Stimulated activated naive CD8-positive, alpha-beta T cell treated with anti-CD3 and anti-CD28 coated beads, Interleukin-15, Interleukin-2, amounts not matched to agents 100 ng/mL and 50 ng/mL, for 24 hours (primary cell): ENCODE measurements around the gene ZNF774.
A peak's percentile ranks its signal among the peaks of the same experiment; 100 is the strongest.
"Not testable (repeated sequence)": the region's sequence is repeated elsewhere in the genome, so short reads cannot be mapped to it uniquely, and the experiment has no call there.

Source experiments
- H3K27ac Mint-ChIP-seq: one replicate; pipeline ENCODE4 v1.8.0; 2021; ENCODE audit warnings: mild to moderate bottlenecking, mixed read lengths
- H3K27me3 Mint-ChIP-seq: one replicate; pipeline ENCODE4 v1.8.0; 2021; ENCODE audit warnings: mixed read lengths
- H3K36me3 Mint-ChIP-seq: one replicate; pipeline ENCODE4 v1.8.0; 2021; ENCODE audit warnings: low read depth, mixed read lengths
- H3K4me1 Mint-ChIP-seq: one replicate; pipeline ENCODE4 v1.8.0; 2021; ENCODE audit warnings: low read depth, mixed read lengths
- H3K4me3 Mint-ChIP-seq: one replicate; pipeline ENCODE4 v1.8.0; 2021; ENCODE audit warnings: mild to moderate bottlenecking, mixed read lengths
- H3K9me3 Mint-ChIP-seq: one replicate; pipeline ENCODE4 v1.8.0; 2021; ENCODE audit warnings: mixed read lengths

The ZNF774 gene

GRCh38 chr15:90334304-90334731 is 17.8 kb upstream of the ZNF774 start:
- H3K27me3 Mint-ChIP-seq: no peaks in the 10 kb centered on the region
- peaks cover 8% of the 10 kb centered on the region for H3K4me1 Mint-ChIP-seq
- H3K36me3 Mint-ChIP-seq: no peaks in the 10 kb centered on the region
- H3K27ac Mint-ChIP-seq: no peak overlapping the region
- no peak overlapping the region for H3K4me3 Mint-ChIP-seq
- H3K9me3 Mint-ChIP-seq: no peaks in the 10 kb centered on the region

DNA sequence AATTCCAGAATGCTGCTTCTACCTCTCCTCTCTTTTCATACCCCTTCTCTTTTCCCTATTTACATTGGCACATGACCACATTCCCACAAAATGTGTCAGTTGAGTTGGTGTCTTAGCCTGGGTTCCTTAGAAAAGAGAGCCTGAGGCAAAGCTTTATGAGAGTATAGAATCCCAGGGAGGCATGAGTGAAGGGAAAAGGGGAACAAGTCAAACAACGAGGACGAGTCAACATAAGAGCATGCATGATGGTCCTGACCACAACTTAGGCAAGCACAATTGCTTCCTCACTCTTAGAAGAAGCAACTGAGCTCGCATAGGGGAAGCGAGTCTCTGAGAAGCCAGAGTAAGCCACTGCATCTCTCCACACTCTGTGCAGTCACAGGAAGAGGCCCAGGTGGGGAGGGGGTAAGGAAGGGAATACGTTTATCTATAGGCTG is 15.4 kb upstream of the ZNF774 start:
- H3K27ac Mint-ChIP-seq: no peak overlapping the region
- H3K4me3 Mint-ChIP-seq: no peak overlapping the region
- H3K36me3 Mint-ChIP-seq: no peaks in the 10 kb centered on the region

DNA sequence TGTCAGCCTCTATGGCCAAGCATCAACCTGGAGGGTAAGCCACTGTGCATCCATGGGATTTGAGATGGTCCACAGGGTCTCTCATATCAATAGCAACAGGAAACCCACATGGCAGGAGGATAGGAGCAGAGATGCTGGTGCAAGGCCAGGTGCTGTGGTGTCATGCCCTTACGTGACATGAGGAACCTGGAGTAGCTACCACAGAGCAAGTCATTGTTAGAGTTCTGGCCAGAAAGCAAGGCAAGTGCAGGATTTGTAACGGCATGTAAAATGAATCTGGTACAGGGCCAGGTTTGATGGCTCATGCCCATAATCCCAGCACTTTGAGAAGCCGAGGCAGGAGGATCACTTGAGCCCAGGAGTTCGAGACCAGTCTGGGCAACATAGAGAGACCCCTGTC is 14.8 kb upstream of the ZNF774 start:
- no peak overlapping the region for H3K4me3 Mint-ChIP-seq
- H3K27me3 Mint-ChIP-seq: no peaks in the 10 kb centered on the region
- H3K4me1 Mint-ChIP-seq: peaks cover 8% of the 10 kb centered on the region
- no peaks in the 10 kb centered on the region for H3K9me3 Mint-ChIP-seq
- H3K36me3 Mint-ChIP-seq: no peaks in the 10 kb centered on the region
- H3K27ac Mint-ChIP-seq: no peak overlapping the region

More for the DNA sequence above, 15.4 kb upstream of the ZNF774 start:
- Mint-ChIP-seq H3K9me3 (no peaks in the 10 kb centered on the region), H3K27me3 (no peaks in the 10 kb centered on the region), H3K4me1 (peaks cover 8% of the 10 kb centered on the region)

DNA sequence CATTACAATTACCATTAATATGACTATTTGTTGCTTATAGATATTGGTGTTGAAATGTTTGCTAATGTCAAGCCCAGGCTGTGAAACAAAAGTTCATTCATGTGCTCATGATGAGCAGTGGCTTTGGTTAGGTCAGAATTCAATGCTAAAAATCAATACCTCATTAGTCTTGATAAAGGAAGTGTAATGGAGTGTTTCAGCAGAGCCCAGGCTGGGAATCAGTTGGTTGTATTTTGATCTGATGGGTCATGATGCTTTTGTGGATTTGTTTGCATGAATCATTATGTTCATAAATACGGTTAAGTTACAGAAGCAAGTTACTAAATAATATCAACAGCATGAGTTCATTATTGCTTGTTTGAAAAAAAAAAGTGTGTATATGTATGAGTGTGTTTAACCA is 13.6 kb upstream of the ZNF774 start:
- no peaks in the 10 kb centered on the region for H3K27me3 Mint-ChIP-seq
- no peaks in the 10 kb centered on the region for H3K9me3 Mint-ChIP-seq
- no peaks in the 10 kb centered on the region for H3K36me3 Mint-ChIP-seq
- H3K27ac Mint-ChIP-seq: no peak overlapping the region
- H3K4me3 Mint-ChIP-seq: no peak overlapping the region
- H3K4me1 Mint-ChIP-seq: peaks cover 17% of the 10 kb centered on the region

- H3K36me3 Mint-ChIP-seq: no peaks in the 10 kb centered on the region
- H3K9me3 Mint-ChIP-seq: no peaks in the 10 kb centered on the region
- H3K27ac Mint-ChIP-seq: no peak overlapping the region
- H3K27me3 Mint-ChIP-seq: no peaks in the 10 kb centered on the region
- peaks cover 17% of the 10 kb centered on the region for H3K4me1 Mint-ChIP-seq
- no peak overlapping the region for H3K4me3 Mint-ChIP-seq
These were observed 11.7 kb upstream of the ZNF774 start for GRCh38 chr15:90340345-90340744.

DNA sequence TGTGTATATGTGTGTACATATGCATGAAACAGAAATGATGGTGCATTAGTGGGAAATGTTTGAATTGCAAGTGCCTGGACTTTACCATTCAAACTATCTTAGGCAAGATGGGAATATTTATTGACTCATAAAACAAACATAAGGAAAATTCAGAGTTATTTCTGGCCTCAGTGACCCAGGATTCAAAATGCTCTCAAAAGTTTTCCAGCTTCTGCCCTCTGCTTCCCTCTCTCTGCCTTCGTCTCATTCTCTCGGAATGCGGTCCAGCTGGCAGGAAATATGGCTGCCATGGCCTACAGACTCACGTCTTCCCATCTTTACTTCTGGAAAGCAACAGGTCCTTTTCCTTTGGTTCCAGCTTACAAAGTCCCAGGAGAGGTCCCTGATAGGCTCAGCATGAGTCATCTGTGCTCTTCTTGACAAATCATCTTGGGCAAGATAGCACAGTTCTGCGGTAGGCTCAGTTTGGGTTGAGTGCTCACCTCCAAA is 8.7 kb upstream of the ZNF774 start:
- no peaks in the 10 kb centered on the region for H3K36me3 Mint-ChIP-seq
- peaks cover 9% of the 10 kb centered on the region for H3K4me1 Mint-ChIP-seq
- H3K27me3 Mint-ChIP-seq: no peaks in the 10 kb centered on the region
- H3K27ac Mint-ChIP-seq: no peak overlapping the region
- no peaks in the 10 kb centered on the region for H3K9me3 Mint-ChIP-seq
- no peak overlapping the region for H3K4me3 Mint-ChIP-seq

GRCh38 chr15:90344662-90345061 is 7.4 kb upstream of the ZNF774 start:
- Mint-ChIP-seq H3K27me3 (no peaks in the 10 kb centered on the region), H3K9me3 (no peaks in the 10 kb centered on the region), H3K27ac (no peak overlapping the region), H3K4me3 (no peak overlapping the region), H3K36me3 (no peaks in the 10 kb centered on the region), H3K4me1 (peaks cover 9% of the 10 kb centered on the region)

GRCh38 chr15:90345857-90346256 is 6.2 kb upstream of the ZNF774 start:
- Mint-ChIP-seq H3K9me3 (no peaks in the 10 kb centered on the region), H3K4me1 (peaks cover 9% of the 10 kb centered on the region), H3K27me3 (peaks cover 5% of the 10 kb centered on the region), H3K4me3 (no peak overlapping the region), H3K36me3 (no peaks in the 10 kb centered on the region), H3K27ac (no peak overlapping the region)

DNA sequence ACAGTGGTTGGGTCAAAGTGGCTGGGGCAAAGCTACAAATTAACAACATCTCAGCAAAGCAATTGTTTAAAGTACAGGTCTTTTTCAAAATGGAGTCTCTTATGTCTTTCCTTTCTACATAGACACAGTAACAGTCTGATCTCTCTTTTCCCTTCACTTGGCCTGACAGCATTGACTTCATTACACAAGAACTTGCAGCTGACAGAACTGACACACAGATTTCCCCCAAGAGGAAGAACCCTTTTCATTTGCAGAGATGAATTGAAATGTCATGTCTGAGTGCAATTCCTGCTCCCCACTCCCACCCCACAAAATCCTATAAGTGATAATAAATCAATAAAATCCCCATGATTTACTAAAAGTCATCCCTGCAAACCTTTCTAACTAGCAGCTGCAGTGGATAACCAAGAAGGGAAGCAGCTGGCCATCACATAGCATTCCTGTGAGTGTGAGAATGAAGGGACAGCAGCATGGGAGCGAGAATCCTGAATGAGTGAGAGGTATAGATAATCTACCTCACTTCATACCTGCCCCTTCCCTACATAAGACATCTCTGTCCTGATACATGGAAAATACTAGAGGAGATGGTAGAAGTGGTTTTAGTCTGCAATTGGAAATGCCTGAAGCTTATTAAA is 4.5 kb upstream of the ZNF774 start:
- not testable (repeated sequence) for H3K27ac Mint-ChIP-seq, H3K36me3 Mint-ChIP-seq, H3K27me3 Mint-ChIP-seq, H3K9me3 Mint-ChIP-seq, H3K4me3 Mint-ChIP-seq
- peaks cover 12% of the 10 kb centered on the region for H3K4me1 Mint-ChIP-seq

- Mint-ChIP-seq H3K36me3 (no peaks in the 10 kb centered on the region), H3K27me3 (peaks cover 5% of the 10 kb centered on the region), H3K9me3 (no peaks in the 10 kb centered on the region), H3K4me3 (no peak overlapping the region), H3K27ac (no peak overlapping the region), H3K4me1 (peaks cover 7% of the 10 kb centered on the region)
These were observed 3.6 kb upstream of the ZNF774 start for GRCh38 chr15:90348456-90348855.

- Mint-ChIP-seq H3K27me3 (peaks cover 5% of the 10 kb centered on the region), H3K4me3 (no peak overlapping the region), H3K4me1 (peaks cover 5% of the 10 kb centered on the region), H3K36me3 (no peaks in the 10 kb centered on the region), H3K9me3 (no peaks in the 10 kb centered on the region), H3K27ac (no peak overlapping the region)
These were observed 3.0 kb upstream of the ZNF774 start for GRCh38 chr15:90349072-90349471.

DNA sequence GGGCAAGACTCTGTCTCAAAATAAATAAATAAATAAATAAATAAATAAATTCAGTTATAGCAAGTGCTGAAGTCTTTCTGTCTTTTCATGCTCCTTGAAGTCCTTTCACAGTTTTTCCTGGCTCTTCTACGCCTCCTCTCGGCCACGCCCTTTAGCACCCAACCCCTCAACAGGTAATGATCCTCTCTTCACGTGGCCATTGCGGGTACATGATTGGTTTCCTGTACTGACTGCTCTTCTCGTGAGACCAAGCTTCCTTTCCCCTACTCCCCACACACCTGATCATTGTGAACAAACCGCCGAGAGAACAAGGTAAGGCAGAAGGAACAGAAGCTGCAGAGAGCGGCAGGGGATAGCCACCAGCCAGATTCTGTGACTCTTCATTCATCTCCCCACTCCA is 2.3 kb upstream of the ZNF774 start:
- peaks cover 5% of the 10 kb centered on the region for H3K27me3 Mint-ChIP-seq
- H3K4me1 Mint-ChIP-seq: peaks cover 5% of the 10 kb centered on the region
- no peaks in the 10 kb centered on the region for H3K9me3 Mint-ChIP-seq
- H3K4me3 Mint-ChIP-seq: no peak overlapping the region
- no peak overlapping the region for H3K27ac Mint-ChIP-seq
- H3K36me3 Mint-ChIP-seq: no peaks in the 10 kb centered on the region

- Mint-ChIP-seq H3K27ac (peak overlapping the region; percentile 49), H3K27me3 (peaks cover 5% of the 10 kb centered on the region), H3K36me3 (no peaks in the 10 kb centered on the region), H3K4me1 (peaks cover 5% of the 10 kb centered on the region), H3K9me3 (no peaks in the 10 kb centered on the region), H3K4me3 (peak overlapping the region; percentile 87)
These were observed 491 bp upstream of the ZNF774 start for GRCh38 chr15:90351479-90352106.

DNA sequence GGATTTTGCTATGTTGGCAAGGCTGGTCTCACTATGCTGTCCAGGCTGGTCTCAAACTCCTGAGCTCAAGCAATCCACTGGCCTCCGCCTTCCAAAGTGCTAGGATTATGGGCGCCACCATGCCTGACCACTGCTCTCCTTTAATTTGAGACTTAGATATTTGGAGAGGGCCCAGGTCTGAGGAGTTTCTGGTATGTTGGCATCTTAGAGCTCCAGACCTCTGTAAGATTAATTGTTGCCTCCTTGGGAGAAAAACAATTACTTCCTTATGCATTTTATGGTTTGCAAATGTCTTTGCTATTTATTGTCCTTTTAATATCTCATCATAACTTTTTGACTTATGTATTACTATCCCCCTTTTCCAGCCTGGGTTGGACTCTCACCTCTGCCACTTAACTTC is 2.9 kb downstream of the ZNF774 start:
- Mint-ChIP-seq H3K36me3 (no peaks in the 10 kb centered on the region), H3K4me1 (peaks cover 5% of the 10 kb centered on the region), H3K27me3 (peaks cover 3% of the 10 kb centered on the region), H3K4me3 (no peak overlapping the region), H3K9me3 (no peaks in the 10 kb centered on the region), H3K27ac (no peak overlapping the region)

- no peaks in the 10 kb centered on the region for H3K27me3 Mint-ChIP-seq
- H3K4me1 Mint-ChIP-seq: peaks cover 15% of the 10 kb centered on the region
- no peaks in the 10 kb centered on the region for H3K9me3 Mint-ChIP-seq
- no peaks in the 10 kb centered on the region for H3K36me3 Mint-ChIP-seq
- no peak overlapping the region for H3K4me3 Mint-ChIP-seq
- H3K27ac Mint-ChIP-seq: no peak overlapping the region
These were observed 6.3 kb downstream of the ZNF774 start for GRCh38 chr15:90358124-90359033.
